PC-9 (cell line): ENCODE results near the gene HES3. TPM values are rescaled to one million over a fixed set of nuclear protein-coding genes. Genes with fewer than 3 reads are reported as not detected.

Source experiments
- BruUV-seq: library from RNA; stranded (reverse); fragments of 400-500 nt; replicated peaks from 2 replicates; lab custom pipeline; 2021; lab: Mats Ljungman, UMichigan
- CTCF ChIA-PET: fragments of 300-600 bp; sonication (Branson Sonifier 250); formaldehyde crosslinking; loops from one replicate; lab custom pipeline; 2022; ENCODE audit warnings: antibody characterized with exemption; lab: Charles Lee
- POLR2A ChIA-PET: fragments of 300-600 bp; sonication (Branson Sonifier 250); formaldehyde crosslinking; loops from one replicate; lab custom pipeline; 2022; ENCODE audit warnings: antibody characterized with exemption; ENCODE audit not compliant: unreplicated experiment; lab: Charles Lee
- DNase-seq, 2 experiments: peaks; one replicate each; pipeline versions ENCODE4 v3.0.0 to v3.0.0-alpha.2; 2015 to 2022; ENCODE audit warnings: mixed read lengths in 1 of 2
- H2AFZ ChIP-seq: fragments of 200-600 bp; sonication (generic); 2 replicates; pipeline ENCODE4 v1.8.1; 2017; ENCODE audit warnings: antibody characterized with exemption
- H3F3A ChIP-seq: fragments of 200-600 bp; sonication (generic); 2 replicates; pipeline ENCODE4 v1.8.1; 2017; ENCODE audit warnings: antibody characterized with exemption, mild to moderate bottlenecking, low read depth; ENCODE audit not compliant: insufficient read depth
- H3K27ac ChIP-seq: fragments of 200-600 bp; sonication (generic); 2 replicates; pipeline ENCODE4 v1.6.1; 2016; ENCODE audit warnings: mixed run types
- H3K27me3 ChIP-seq: fragments of 200-600 bp; sonication (generic); 2 replicates; pipeline ENCODE4 v1.6.1; 2016; ENCODE audit warnings: low read depth, mixed run types; ENCODE audit not compliant: insufficient read depth
- H3K36me3 ChIP-seq: fragments of 200-600 bp; sonication (generic); 2 replicates; pipeline ENCODE4 v1.6.1; 2016; ENCODE audit warnings: low read depth, mixed run types
- H3K4me1 ChIP-seq: fragments of 200-600 bp; sonication (generic); replicated peaks from 2 replicates; pipeline ENCODE4 v1.6.1; 2016; ENCODE audit warnings: mixed run types; ENCODE audit not compliant: insufficient read depth
- H3K4me2 ChIP-seq: fragments of 200-600 bp; sonication (generic); 2 replicates; pipeline ENCODE4 v1.6.1; 2017; ENCODE audit warnings: mixed run types
- H3K4me3 ChIP-seq: fragments of 200-600 bp; sonication (generic); 2 replicates; pipeline ENCODE4 v1.6.1; 2016; ENCODE audit warnings: mixed run types
- H3K79me2 ChIP-seq: fragments of 200-600 bp; sonication (generic); 2 replicates; pipeline ENCODE4 v1.6.1; 2017; ENCODE audit warnings: low read depth, mixed run types
- H3K9me2 ChIP-seq: fragments of 200-600 bp; sonication (generic); 2 replicates; pipeline ENCODE4 v1.8.1; 2017; ENCODE audit warnings: mild to moderate bottlenecking; ENCODE audit not compliant: insufficient read depth
- H3K9me3 ChIP-seq: fragments of 200-600 bp; sonication (generic); 2 replicates; pipeline ENCODE4 v1.8.1; 2016; ENCODE audit warnings: low read depth; ENCODE audit not compliant: insufficient read depth
- H4K20me1 ChIP-seq: fragments of 200-600 bp; sonication (generic); 2 replicates; pipeline ENCODE4 v1.8.1; 2017; ENCODE audit not compliant: insufficient read depth
- CTCF ChIP-seq: fragments of 200-600 bp; sonication (generic); conservative IDR thresholded peaks from 2 replicates; pipeline ENCODE4 v1.6.1; 2017; ENCODE audit warnings: mixed run types, antibody characterized with exemption, mild to moderate bottlenecking, moderate library complexity
- EZH2 ChIP-seq: fragments of 200-600 bp; sonication (generic); IDR thresholded peaks from 2 replicates; pipeline ENCODE4 v1.8.0; 2017; ENCODE audit warnings: antibody characterized with exemption, low read depth
- intact Hi-C: fragments of 100-400 bp; cut with micrococcal nuclease; formaldehyde crosslinking; loops from one replicate; pipeline ENCODE4 v1.10.0; 2022; ENCODE audit not compliant: unreplicated experiment
- total RNA-seq: library from RNA; stranded (reverse); gene quantifications from 2 replicates; pipeline ENCODE4 v1.2.3, GENCODE V29; 2021

The HES3 gene
- total RNA-seq, 1 experiment from 2014 or later, result not detected

GRCh38 chr1:6246497-6247467, 2.8 kb downstream of the HES3 start:
- Histone ChIP-seq H3K27me3 (peaks cover 17% of the 10 kb centered on the region), H3K4me2 (peak overlapping the region; percentile 49; the same call in 1 of the 2 replicates), H3K4me3 (no peak overlapping the region), H3K4me1 (no peaks in the 10 kb centered on the region), H2AFZ (no peak overlapping the region), H3F3A (no peaks in the 10 kb centered on the region; the same call in 1 of the 2 replicates), H4K20me1 (no peaks in the 10 kb centered on the region), H3K36me3 (no peaks in the 10 kb centered on the region), H3K9me3 (no peaks in the 10 kb centered on the region), H3K27ac (no peak overlapping the region), H3K79me2 (no peaks in the 10 kb centered on the region), H3K9me2 (no peaks in the 10 kb centered on the region)
- ChIA-PET POLR2A (interaction anchor here (0.6 kb wide), 2 partner anchors 274 to 1599 kb away, joined by 3 to 4 read pairs; no protein-coding TSS in a partner anchor), CTCF (interaction anchor here (0.6 to 1.1 kb wide), 8 partner anchors 90 to 788 kb away, joined by 3 to 6 read pairs (median 3); no protein-coding TSS in a partner anchor)
- no TSS peak for BruUV-seq
- TF ChIP-seq CTCF, result peak; percentile 92
- TF ChIP-seq EZH2, result no peak
- peak in 1 of 2 experiments; percentile 72 for DNase-seq
- intact Hi-C loops, result loop anchor here (1.0 to 5.0 kb wide), 6 partner anchors 97 to 972 kb away; no protein-coding TSS in a partner anchor

- POLR2A ChIA-PET, result no interaction called here
- no TSS peak for BruUV-seq
- H3K27me3 ChIP-seq, result peaks cover 17% of the 10 kb centered on the region
Measured at GRCh38 chr1:6247651-6248050, 3.7 kb downstream of the HES3 start.

More at GRCh38 chr1:6247651-6248050, 3.7 kb downstream of the HES3 start:
- CTCF ChIA-PET, result interaction anchor here (0.6 to 1.1 kb wide), 2 partner anchors 157 to 353 kb away, joined by 3 read pairs; no protein-coding TSS in a partner anchor
- intact Hi-C loops, result loop anchor here (2.0 to 5.0 kb wide), 5 partner anchors 157 to 971 kb away; no protein-coding TSS in a partner anchor
- H2AFZ ChIP-seq, result no peak overlapping the region
- no peaks in the 10 kb centered on the region for H4K20me1 ChIP-seq
- DNase-seq, result no peak
- no peak overlapping the region for H3K4me2 ChIP-seq
- no peaks in the 10 kb centered on the region for H3K36me3 ChIP-seq
- no peaks in the 10 kb centered on the region for H3K9me2 ChIP-seq
- H3K4me3 ChIP-seq, result no peak overlapping the region
- H3K27ac ChIP-seq, result no peak overlapping the region
- no peaks in the 10 kb centered on the region for H3K9me3 ChIP-seq
- no peaks in the 10 kb centered on the region; the same call in 1 of the 2 replicates for H3F3A ChIP-seq
- no peak for TF ChIP-seq CTCF
- TF ChIP-seq EZH2, result no peak
- no peaks in the 10 kb centered on the region for H3K4me1 ChIP-seq
- no peaks in the 10 kb centered on the region for H3K79me2 ChIP-seq
